ENCODE data around the gene GPC5.

- no peak for TF ChIP-seq REST (IDR thresholded peaks at IDR 0.05; ENCODE audit: insufficient read depth in 1 of 2, low read depth in 2 of 2, low read length in 2 of 2)
- no peak for TF ChIP-seq POLR2AphosphoS5 (IDR thresholded peaks at IDR 0.05; ENCODE audit: low read depth, low read length)
- TF ChIP-seq TAF1 (IDR thresholded peaks at IDR 0.05; ENCODE audit: borderline replicate concordance, insufficient read depth, low read length), result no peak
- no peak for TF ChIP-seq SIN3A (IDR thresholded peaks at IDR 0.05; ENCODE audit: borderline replicate concordance, insufficient read depth, low read length)
Observed at GRCh38 chr13:91776611-91777193, 378.3 kb downstream of the GPC5 start.

Data from PFSK-1 (cell line).